Lung (tissue), 12 donors: Measurements from ENCODE around the gene IGFBP1. TPM values are rescaled to one million over a fixed set of nuclear protein-coding genes. Genes with fewer than 3 reads are reported as not detected.

Experiments
- ATAC-seq: fragments of 200-7000 bp; cut with Tn5 transposase; one replicate; pipeline ENCODE4 v1.9.1; 2020; ENCODE audit warnings: moderate number of reproducible peaks; ENCODE audit not compliant: insufficient read depth, low FRiP score
- DNase-seq, 3 donors: peaks; one replicate each; pipeline ENCODE4 v3.0.0-alpha.2; 2013 to 2017
- H3K27ac ChIP-seq, 2 donors: one replicate each; pipeline ENCODE4 v1.5.1; 2013; ENCODE audit warnings: mild to moderate bottlenecking in 2 of 2, moderate library complexity in 2 of 2, control low read depth in 1 of 2, inconsistent platforms in 1 of 2, low read depth in 1 of 2, low read length in 1 of 2
- H3K27me3 ChIP-seq, 3 donors: one replicate each; pipeline ENCODE4 v1.5.1; 2013; ENCODE audit warnings: low read length in 2 of 3; ENCODE audit not compliant: control insufficient read depth in 3 of 3, insufficient read depth in 3 of 3
- H3K36me3 ChIP-seq, 4 donors: one replicate each; pipeline ENCODE4 v1.5.1; 2013; ENCODE audit warnings: low read length in 4 of 4, mild to moderate bottlenecking in 1 of 4, moderate library complexity in 1 of 4; ENCODE audit not compliant: control insufficient read depth in 4 of 4, insufficient read depth in 4 of 4
- H3K4me1 ChIP-seq, 5 donors: one replicate each; pipeline ENCODE4 v1.5.1; 2013; ENCODE audit warnings: low read length in 5 of 5, mild to moderate bottlenecking in 2 of 5, moderate library complexity in 1 of 5; ENCODE audit not compliant: control insufficient read depth in 5 of 5, insufficient read depth in 5 of 5
- H3K4me3 ChIP-seq: one replicate; pipeline ENCODE4 v1.5.1; 2013; ENCODE audit warnings: mild to moderate bottlenecking, control low read depth, moderate library complexity
- H3K9ac ChIP-seq, 2 donors: one replicate each; pipeline ENCODE4 v1.5.1; 2013; ENCODE audit warnings: low read length in 2 of 2, control low read depth in 1 of 2; ENCODE audit not compliant: insufficient read depth in 1 of 2
- H3K9me3 ChIP-seq, 4 donors: one replicate each; pipeline ENCODE4 v1.5.1; 2013; ENCODE audit warnings: low read length in 3 of 4, mild to moderate bottlenecking in 1 of 4, moderate library complexity in 1 of 4; ENCODE audit not compliant: control insufficient read depth in 4 of 4, insufficient read depth in 3 of 4
- CTCF ChIP-seq: IDR thresholded peaks from 2 replicates; pipeline ENCODE4 v1.5.1; 2012; ENCODE audit warnings: mild to moderate bottlenecking; ENCODE audit errors: control extremely low read depth, extremely low read depth
- WGBS, 2 donors: extraction: QIAGEN DNeasy Blood & Tissue Kit; methylation state at CpG; one replicate each; pipeline ENCODE4 v1.1.7; 2013; 5-methylcytosine and 5-hydroxymethylcytosine counted together
- polyA plus RNA-seq, 2 donors: library from polyadenylated mRNA; stranded (reverse); fragments of 200-250 nt; gene quantifications; one replicate each; pipeline ENCODE4 v1.2.1, GENCODE V29; 2013
- total RNA-seq, 2 donors: library from RNA; depleted of rRNA in 1 of 2; stranded (reverse); fragments of >200 nt in 1 of 2; gene quantifications; one replicate each; pipeline ENCODE4 v1.2.1, GENCODE V29; 2014 to 2021
- donor health status: control.
- donor health status: control.
- donor health status: Bipolar disorder and iron deficiency.
- donor health status: healthy.
- donor health status: DM: yes; HTN: yes; CAD: no.

IGFBP1 gene
- total and polyA plus RNA-seq, 4 donors = 0.06 TPM; not detected in 3

- no peak for ATAC-seq
- TF ChIP-seq CTCF = no peak
- Histone ChIP-seq H3K9ac (no peak overlapping the region), H3K27me3 (no peaks in the 10 kb centered on the region), H3K4me3 (no peak overlapping the region), H3K36me3 (no peaks in the 10 kb centered on the region), H3K9me3 (no peaks in the 10 kb centered on the region), H3K4me1 (no peaks in the 10 kb centered on the region), H3K27ac (no peak overlapping the region)
- no peak for DNase-seq
Observed at GRCh38 chr7:45909561-45909960, 21.3 kb downstream of the IGFBP1 start.

- no peak overlapping the region for H3K9ac ChIP-seq
- H3K4me3 ChIP-seq = no peak overlapping the region
- no peak for TF ChIP-seq CTCF
- H3K4me1 ChIP-seq = no peaks in the 10 kb centered on the region
- no peak overlapping the region for H3K27ac ChIP-seq
- ATAC-seq = no peak
- 89 to 93% methylated on average over 3 of the region's 3 CpGs for WGBS, 2 donors
- no peaks in the 10 kb centered on the region for H3K27me3 ChIP-seq
- H3K36me3 ChIP-seq = no peaks in the 10 kb centered on the region
- no peak for DNase-seq
- H3K9me3 ChIP-seq = no peaks in the 10 kb centered on the region
Observed at GRCh38 chr7:45910855-45911254, 22.6 kb downstream of the IGFBP1 start.

GRCh38 chr7:45911311-45911710 lies 23.0 kb downstream of the IGFBP1 start:
- no peak overlapping the region for H3K27ac ChIP-seq
- 92 to 93% methylated on average over 9 of the region's 9 CpGs for WGBS, 2 donors
- ATAC-seq = no peak
- no peaks in the 10 kb centered on the region for H3K36me3 ChIP-seq
- H3K9ac ChIP-seq = no peak overlapping the region
- DNase-seq = no peak
- no peaks in the 10 kb centered on the region for H3K4me1 ChIP-seq
- no peak for TF ChIP-seq CTCF
- H3K4me3 ChIP-seq = no peak overlapping the region
- no peaks in the 10 kb centered on the region for H3K9me3 ChIP-seq
- H3K27me3 ChIP-seq = no peaks in the 10 kb centered on the region

GRCh38 chr7:45912972-45913371 lies 24.7 kb downstream of the IGFBP1 start:
- Histone ChIP-seq H3K4me3 (no peak overlapping the region), H3K36me3 (no peaks in the 10 kb centered on the region), H3K9me3 (no peaks in the 10 kb centered on the region), H3K9ac (no peak overlapping the region), H3K27me3 (peaks cover 0 to 2% (median 0%) of the 10 kb centered on the region in 3 donors), H3K4me1 (peaks cover 0 to 4% (median 0%) of the 10 kb centered on the region in 5 donors), H3K27ac (no peak overlapping the region)
- ATAC-seq = no peak
- no peak for TF ChIP-seq CTCF
- DNase-seq = no peak
- WGBS, 2 donors = 90 to 92% methylated on average over 7 of the region's 7 CpGs
